Measurements from ENCODE around the gene CCL7.

- TF ChIP-seq, protein P1, sequence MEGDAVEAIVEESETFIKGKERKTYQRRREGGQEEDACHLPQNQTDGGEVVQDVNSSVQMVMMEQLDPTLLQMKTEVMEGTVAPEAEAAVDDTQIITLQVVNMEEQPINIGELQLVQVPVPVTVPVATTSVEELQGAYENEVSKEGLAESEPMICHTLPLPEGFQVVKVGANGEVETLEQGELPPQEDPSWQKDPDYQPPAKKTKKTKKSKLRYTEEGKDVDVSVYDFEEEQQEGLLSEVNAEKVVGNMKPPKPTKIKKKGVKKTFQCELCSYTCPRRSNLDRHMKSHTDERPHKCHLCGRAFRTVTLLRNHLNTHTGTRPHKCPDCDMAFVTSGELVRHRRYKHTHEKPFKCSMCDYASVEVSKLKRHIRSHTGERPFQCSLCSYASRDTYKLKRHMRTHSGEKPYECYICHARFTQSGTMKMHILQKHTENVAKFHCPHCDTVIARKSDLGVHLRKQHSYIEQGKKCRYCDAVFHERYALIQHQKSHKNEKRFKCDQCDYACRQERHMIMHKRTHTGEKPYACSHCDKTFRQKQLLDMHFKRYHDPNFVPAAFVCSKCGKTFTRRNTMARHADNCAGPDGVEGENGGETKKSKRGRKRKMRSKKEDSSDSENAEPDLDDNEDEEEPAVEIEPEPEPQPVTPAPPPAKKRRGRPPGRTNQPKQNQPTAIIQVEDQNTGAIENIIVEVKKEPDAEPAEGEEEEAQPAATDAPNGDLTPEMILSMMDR (IDR thresholded peaks at IDR 0.05) = no peak
- TF ChIP-seq REST (IDR thresholded peaks at IDR 0.05; ENCODE audit: insufficient read depth in 1 of 2, low read depth in 2 of 2, low read length in 1 of 2) = no peak
- TF ChIP-seq SIN3A (IDR thresholded peaks at IDR 0.05; ENCODE audit: borderline replicate concordance, insufficient read depth, low read depth, low read length) = no peak
- TF ChIP-seq POLR2AphosphoS5 (IDR thresholded peaks at IDR 0.05; ENCODE audit: low read depth, low read length) = no peak
Measured at GRCh38 chr17:34303606-34304005, 33.6 kb downstream of the CCL7 start.
